Left ventricle myocardium inferior (tissue), 1 donor: ENCODE measurements around the gene NFIB. TPM values are rescaled to one million over a fixed set of nuclear protein-coding genes. Genes with fewer than 3 reads are reported as not detected.

Experiments used
- DNase-seq: peaks from one replicate; pipeline ENCODE4 v3.0.0-alpha.2; 2020
- H3K27ac ChIP-seq: fragments of 200-600 bp; replicated peaks from 2 replicates; pipeline ENCODE4 v1.8.0; 2021
- H3K27me3 ChIP-seq: fragments of 200-600 bp; 2 replicates; pipeline ENCODE4 v1.8.0; 2021; ENCODE audit warnings: low read depth
- H3K36me3 ChIP-seq: fragments of 200-600 bp; 2 replicates; pipeline ENCODE4 v1.8.0; 2021
- H3K4me1 ChIP-seq: fragments of 200-600 bp; 2 replicates; pipeline ENCODE4 v1.8.0; 2021
- H3K4me3 ChIP-seq: fragments of 200-600 bp; 2 replicates; pipeline ENCODE4 v1.8.0; 2021; ENCODE audit warnings: mild to moderate bottlenecking, moderate library complexity
- H3K9me3 ChIP-seq: fragments of 200-600 bp; replicated peaks from 2 replicates; pipeline ENCODE4 v1.8.0; 2021
- CTCF ChIP-seq: fragments of 200-600 bp; IDR thresholded peaks from 2 replicates; pipeline ENCODE4 v1.8.0; 2021; ENCODE audit warnings: antibody characterized with exemption, mild to moderate bottlenecking, borderline replicate concordance
- intact Hi-C: fragments of 100-400 bp; cut with micrococcal nuclease; formaldehyde crosslinking; loops from one replicate; pipeline ENCODE4 v1.11.0; 2022
- total RNA-seq: library from RNA; stranded (reverse); fragmentation: NEBNext Ultra II Directional; extraction: Animal tissue kit (Norgen Biotek cat#: 25700); gene quantifications from one replicate; pipeline ENCODE4 v1.2.1, GENCODE V29; 2021
- donor health status: DM: no; HTN: yes; CAD: no; lungs with severe emphysema.

Gene NFIB
- total RNA-seq, 1 donor from 2014 or later: 110 TPM

GRCh38 chr9:14281136-14281795, 32.7 kb downstream of the NFIB start:
- TF ChIP-seq CTCF: no peak
- Histone ChIP-seq H3K4me3 (no peak overlapping the region), H3K9me3 (no peaks in the 10 kb centered on the region), H3K27me3 (no peaks in the 10 kb centered on the region), H3K27ac (peak overlapping the region; percentile 34), H3K4me1 (peaks cover 96% of the 10 kb centered on the region), H3K36me3 (no peaks in the 10 kb centered on the region)
- DNase-seq: no peak
- intact Hi-C loops: no loop called here

- intact Hi-C loops: no loop called here
- peaks cover 97% of the 10 kb centered on the region for H3K4me1 ChIP-seq
- H3K27ac ChIP-seq: peak overlapping the region; percentile 68
- H3K36me3 ChIP-seq: no peaks in the 10 kb centered on the region
- no peak for TF ChIP-seq CTCF
- no peaks in the 10 kb centered on the region for H3K9me3 ChIP-seq
- H3K4me3 ChIP-seq: no peak overlapping the region
- no peaks in the 10 kb centered on the region for H3K27me3 ChIP-seq
- no peak for DNase-seq
Observed at GRCh38 chr9:14279671-14280070, 34.3 kb downstream of the NFIB start.

- no peak for DNase-seq
- H3K4me3 ChIP-seq: no peak overlapping the region
- H3K36me3 ChIP-seq: no peaks in the 10 kb centered on the region
- peak overlapping the region; percentile 68 for H3K27ac ChIP-seq
- TF ChIP-seq CTCF: no peak
- peaks cover 100% of the 10 kb centered on the region for H3K4me1 ChIP-seq
- H3K27me3 ChIP-seq: no peaks in the 10 kb centered on the region
- H3K9me3 ChIP-seq: no peaks in the 10 kb centered on the region
- intact Hi-C loops: no loop called here
Observed at GRCh38 chr9:14278291-14278721, 35.6 kb downstream of the NFIB start.

GRCh38 chr9:14277761-14278160, 36.2 kb downstream of the NFIB start:
- intact Hi-C loops: no loop called here
- H3K9me3 ChIP-seq: no peaks in the 10 kb centered on the region
- no peak for TF ChIP-seq CTCF
- H3K36me3 ChIP-seq: no peaks in the 10 kb centered on the region
- no peak for DNase-seq
- peak overlapping the region; percentile 26 for H3K4me3 ChIP-seq
- H3K4me1 ChIP-seq: peaks cover 100% of the 10 kb centered on the region
- peak overlapping the region; percentile 68 for H3K27ac ChIP-seq
- H3K27me3 ChIP-seq: no peaks in the 10 kb centered on the region

- Histone ChIP-seq H3K27me3 (no peaks in the 10 kb centered on the region), H3K9me3 (no peaks in the 10 kb centered on the region), H3K4me3 (peak overlapping the region; percentile 26), H3K4me1 (peaks cover 100% of the 10 kb centered on the region), H3K36me3 (no peaks in the 10 kb centered on the region), H3K27ac (peak overlapping the region; percentile 68)
- intact Hi-C loops: no loop called here
- no peak for TF ChIP-seq CTCF
- peak; percentile 27 for DNase-seq
Observed at GRCh38 chr9:14277244-14277643, 36.7 kb downstream of the NFIB start.
